Stimulated activated CD4-positive, alpha-beta T cell treated with anti-CD3 and anti-CD28 coated beads, Interleukin-1b, Interleukin-23, amount 100 ng/mL, for 4 hours (primary cell): ENCODE measurements around the gene CDKN2AIPNL.
"Not testable (repeated sequence)": the region's sequence is repeated elsewhere in the genome, so short reads cannot be mapped to it uniquely, and the experiment has no call there.

Experiments
- DNase-seq, 2 donors: peaks; one replicate each; pipeline ENCODE4 v3.0.0-alpha.2; 2020; ENCODE audit warnings: low read depth in 2 of 2

The CDKN2AIPNL gene

GRCh38 chr5:134398609-134399155 lies 13.0 kb downstream of the CDKN2AIPNL start:
- no peak for DNase-seq

GRCh38 chr5:134397196-134397595 lies 14.5 kb downstream of the CDKN2AIPNL start:
- DNase-seq, result no peak

GRCh38 chr5:134396274-134396673 lies 15.4 kb downstream of the CDKN2AIPNL start:
- no peak for DNase-seq

GRCh38 chr5:134394932-134395331 lies 16.7 kb downstream of the CDKN2AIPNL start:
- no peak for DNase-seq

- no peak for DNase-seq
Observed at GRCh38 chr5:134392301-134392700, 19.4 kb downstream of the CDKN2AIPNL start.

GRCh38 chr5:134387443-134387842 lies 24.2 kb downstream of the CDKN2AIPNL start:
- no peak for DNase-seq

GRCh38 chr5:134383980-134384697 lies 27.5 kb downstream of the CDKN2AIPNL start:
- DNase-seq, result no peak

GRCh38 chr5:134382204-134382603 lies 29.5 kb downstream of the CDKN2AIPNL start:
- DNase-seq, result not testable (repeated sequence)

GRCh38 chr5:134380346-134380745 lies 31.3 kb downstream of the CDKN2AIPNL start:
- no peak for DNase-seq

- DNase-seq, result no peak
Observed at GRCh38 chr5:134374232-134374631, 37.4 kb downstream of the CDKN2AIPNL start.

- DNase-seq, result not testable (repeated sequence)
Observed at GRCh38 chr5:134373633-134374032, 38.0 kb downstream of the CDKN2AIPNL start.

- peak in 1 of 2 donors; percentile 22 for DNase-seq
Observed at GRCh38 chr5:134371834-134372340, 39.8 kb downstream of the CDKN2AIPNL start.

- DNase-seq, result peak; percentile 96 to 97
Observed at GRCh38 chr5:134370871-134371833, 40.5 kb downstream of the CDKN2AIPNL start, which contains the start of gene UBE2B. Gene UBE2B, plus strand, starts transcription at chr5:134371569. Its CDS starts 27 bp downstream, at chr5:134371596.

GRCh38 chr5:134370311-134370870 lies 41.3 kb downstream of the CDKN2AIPNL start:
- DNase-seq, result no peak

- DNase-seq, result no peak
Observed at GRCh38 chr5:134365604-134366003, 46.1 kb downstream of the CDKN2AIPNL start.

GRCh38 chr5:134355681-134356080 lies 56.0 kb downstream of the CDKN2AIPNL start:
- no peak for DNase-seq
